GM12865 (cell line): ENCODE results near the gene TBC1D22A.

Experiments used
- DNase-seq: peaks from one replicate; pipeline ENCODE4 v3.0.0; 2010; ENCODE audit warnings: low read depth
- H3K4me3 ChIP-seq: 2 replicates; pipeline ENCODE4 v1.5.1; 2011; ENCODE audit warnings: mild to moderate bottlenecking, low read depth, low read length, control low read depth
- CTCF ChIP-seq: IDR thresholded peaks from 2 replicates; pipeline ENCODE4 v1.5.1; 2011; ENCODE audit warnings: low read length, control low read depth, low read depth, inconsistent platforms; ENCODE audit not compliant: insufficient read depth; ENCODE audit errors: missing control alignments

Gene TBC1D22A

GRCh38 chr22:46758867-46759290 is 3.6 kb upstream of the TBC1D22A start:
- no peak overlapping the region for H3K4me3 ChIP-seq
- peak; percentile 84 for TF ChIP-seq CTCF
- DNase-seq, result peak; percentile 83

GRCh38 chr22:46761017-46761416 is 1.4 kb upstream of the TBC1D22A start:
- H3K4me3 ChIP-seq, result peak overlapping the region; percentile 93
- TF ChIP-seq CTCF, result no peak
- no peak for DNase-seq

- H3K4me3 ChIP-seq, result peak overlapping the region; percentile 93
- DNase-seq, result no peak
- TF ChIP-seq CTCF, result no peak
These were observed 762 bp upstream of the TBC1D22A start for GRCh38 chr22:46761539-46762237.

- peak; percentile 92 for DNase-seq
- peak overlapping the region; percentile 93 for H3K4me3 ChIP-seq
- no peak for TF ChIP-seq CTCF
These were observed 728 bp downstream of the TBC1D22A start for GRCh38 chr22:46763051-46763705.

GRCh38 chr22:46764140-46764680 is 1.8 kb downstream of the TBC1D22A start:
- peak; percentile 27 for DNase-seq
- no peak for TF ChIP-seq CTCF
- H3K4me3 ChIP-seq, result peak overlapping the region; percentile 93

- no peak for DNase-seq
- peak overlapping the region; percentile 93 for H3K4me3 ChIP-seq
- no peak for TF ChIP-seq CTCF
These were observed 2.5 kb downstream of the TBC1D22A start for GRCh38 chr22:46764779-46765485.
